GM12878 (cell line): Measurements from ENCODE around the gene GPALPP1. TPM values are rescaled to one million over a fixed set of nuclear protein-coding genes. Genes with fewer than 3 reads are reported as not detected.

Experiments used
- ATAC-seq: fragments of 200-7000 bp; cut with Tn5 transposase; 3 replicates; pipeline ENCODE4 v1.9.1; 2020; ENCODE audit warnings: mild to moderate bottlenecking, moderate library complexity
- BruUV-seq: library from RNA; stranded (reverse); fragments of 400-500 nt; replicated peaks from 2 replicates; lab custom pipeline; 2021; lab: Mats Ljungman, UMichigan
- CTCF ChIA-PET: fragments of 300-600 bp; sonication (Branson Sonifier 250); formaldehyde crosslinking; extraction: SDS; loops from one replicate; lab custom pipeline; 2021; ENCODE audit warnings: inconsistent platforms; lab: Yijun Ruan, JAX
- POLR2A ChIA-PET: fragments of 350-600 bp; formaldehyde crosslinking; extraction: SDS; loops from one replicate; lab custom pipeline; 2021; ENCODE audit warnings: inconsistent platforms; lab: Charles Lee
- RAD21 ChIA-PET: fragments of 300-600 bp; sonication (Branson Sonifier 250); formaldehyde crosslinking; loops from one replicate; lab custom pipeline; 2023; ENCODE audit warnings: antibody characterized with exemption; ENCODE audit not compliant: unreplicated experiment; lab: Charles Lee
- SMC1A ChIA-PET: fragments of 300-600 bp; sonication (Branson Sonifier 250); formaldehyde crosslinking; loops from one replicate; lab custom pipeline; 2023; ENCODE audit not compliant: unreplicated experiment, uncharacterized antibody; lab: Charles Lee
- DNase-seq: peaks from one replicate; pipeline ENCODE4 v3.0.0-alpha.2; 2011; ENCODE audit warnings: low read depth, low spot score
- FAIRE-seq: peaks from 3 replicates; lab custom pipeline; 2011; peaks lifted over from hg19 to GRCh38; lab: Jason Lieb, UNC
- H2AFZ ChIP-seq: 2 replicates; pipeline ENCODE4 v1.6.0; 2011; ENCODE audit warnings: low read depth, low read length, control low read depth; ENCODE audit not compliant: control insufficient read depth
- H3K27ac ChIP-seq: 2 replicates; pipeline ENCODE4 v1.5.1; 2011; ENCODE audit warnings: control low read depth; ENCODE audit not compliant: control insufficient read depth, insufficient read depth
- H3K27me3 ChIP-seq, 2 experiments: replicated peaks in 1 of 2; 2 replicates each; pipeline versions ENCODE4 v1.6.0 to v1.6.1; 2011; ENCODE audit warnings: low read length in 1 of 2; ENCODE audit not compliant: control insufficient read depth in 2 of 2, insufficient read depth in 2 of 2
- H3K36me3 ChIP-seq, 2 experiments: 2 replicates each; pipeline ENCODE4 v1.5.1; 2011; ENCODE audit warnings: low read length in 1 of 2; ENCODE audit not compliant: control insufficient read depth in 2 of 2, insufficient read depth in 2 of 2
- H3K4me1 ChIP-seq: 2 replicates; pipeline ENCODE4 v1.6.1; 2011; ENCODE audit warnings: mild to moderate bottlenecking, low read length, moderate library complexity, mixed read lengths; ENCODE audit not compliant: control insufficient read depth, insufficient read depth
- H3K4me2 ChIP-seq: 2 replicates; pipeline ENCODE4 v1.6.0; 2011; ENCODE audit warnings: control low read depth; ENCODE audit not compliant: control insufficient read depth, insufficient read depth
- H3K4me3 ChIP-seq: fragments of 200-600 bp; sonication (generic); 2 replicates; pipeline ENCODE4 v1.5.1; 2016
- H3K79me2 ChIP-seq: 2 replicates; pipeline ENCODE4 v1.6.0; 2011; ENCODE audit warnings: low read length; ENCODE audit not compliant: control insufficient read depth, insufficient read depth
- H3K9ac ChIP-seq: 2 replicates; pipeline ENCODE4 v1.8.0; 2011; ENCODE audit warnings: low read length, control low read depth, mixed read lengths; ENCODE audit not compliant: control insufficient read depth, insufficient read depth
- H3K9me3 ChIP-seq: replicated peaks from 3 replicates; pipeline ENCODE4 v1.5.1; 2011; ENCODE audit warnings: mild to moderate bottlenecking, low read length; ENCODE audit not compliant: control insufficient read depth, insufficient read depth
- H4K20me1 ChIP-seq: 2 replicates; pipeline ENCODE4 v1.6.0; 2011; ENCODE audit not compliant: control insufficient read depth, insufficient read depth
- BHLHE40 ChIP-seq, 2 experiments: fragments of 450-650 bp in 1 of 2; IDR thresholded peaks; 2 replicates each; pipeline ENCODE4 v1.6.1; 2011 to 2017; ENCODE audit warnings: low read depth in 2 of 2, borderline replicate concordance in 1 of 2, improper control_type of control experiment in 1 of 2, low read length in 1 of 2, mild to moderate bottlenecking in 1 of 2
- CBX5 ChIP-seq: sonication (generic); IDR thresholded peaks from 2 replicates; pipeline ENCODE4 v1.6.1; 2016; ENCODE audit warnings: low read depth, moderate library complexity, mild to moderate bottlenecking, inconsistent platforms
- DPF2 ChIP-seq: fragments of 450-650 bp; IDR thresholded peaks from 2 replicates; pipeline ENCODE4 v1.6.1; 2017; ENCODE audit warnings: mild to moderate bottlenecking
- ETV6 ChIP-seq, 2 experiments: fragments of 450-650 bp in 1 of 2; IDR thresholded peaks in 1 of 2; conservative IDR thresholded peaks in 1 of 2; 2 replicates each; pipeline ENCODE4 v1.6.1; 2014; ENCODE audit warnings: antibody characterized with exemption in 1 of 2, borderline replicate concordance in 1 of 2, low read depth in 1 of 2, mild to moderate bottlenecking in 1 of 2, moderate library complexity in 1 of 2
- IKZF1 ChIP-seq: fragments of 450-650 bp; conservative IDR thresholded peaks from 2 replicates; pipeline ENCODE4 v1.6.1; 2017; ENCODE audit warnings: antibody characterized with exemption, mild to moderate bottlenecking
- IKZF2 ChIP-seq, 2 experiments: fragments of 450-650 bp; IDR thresholded peaks; 2 replicates each; pipeline ENCODE4 v1.6.1; 2017; ENCODE audit warnings: mild to moderate bottlenecking in 2 of 2, moderate library complexity in 2 of 2
- IRF4 ChIP-seq: IDR thresholded peaks from 2 replicates; pipeline ENCODE4 v1.6.1; 2011; ENCODE audit warnings: low read depth, low read length
- JUNB ChIP-seq: IDR thresholded peaks from 2 replicates; pipeline ENCODE4 v1.6.1; 2016; ENCODE audit warnings: antibody characterized with exemption, mild to moderate bottlenecking
- MLLT1 ChIP-seq: fragments of 450-650 bp; IDR thresholded peaks from 2 replicates; pipeline ENCODE4 v1.6.1; 2016; ENCODE audit warnings: mild to moderate bottlenecking
- MTA2 ChIP-seq: fragments of 450-650 bp; IDR thresholded peaks from 2 replicates; pipeline ENCODE4 v1.6.1; 2016; ENCODE audit warnings: low read depth, mild to moderate bottlenecking, moderate library complexity
- NFIC ChIP-seq: IDR thresholded peaks from 2 replicates; pipeline ENCODE4 v1.6.1; 2012; ENCODE audit warnings: low read depth, mild to moderate bottlenecking, inconsistent platforms, low read length, moderate library complexity
- NR2F1 ChIP-seq: fragments of 450-650 bp; conservative IDR thresholded peaks from 2 replicates; pipeline ENCODE4 v1.6.1; 2017; ENCODE audit warnings: mild to moderate bottlenecking
- PAX5 ChIP-seq: IDR thresholded peaks from 2 replicates; pipeline ENCODE4 v1.6.1; 2011; ENCODE audit warnings: low read depth, low read length, borderline replicate concordance
- RUNX3 ChIP-seq: IDR thresholded peaks from 2 replicates; pipeline ENCODE4 v1.6.1; 2012; ENCODE audit warnings: low read length, inconsistent platforms
- SPI1 ChIP-seq: IDR thresholded peaks from 2 replicates; pipeline ENCODE4 v1.6.1; 2011; ENCODE audit warnings: low read depth, mild to moderate bottlenecking, low read length, moderate library complexity, borderline replicate concordance; ENCODE audit not compliant: insufficient read depth
- TCF7 ChIP-seq: IDR thresholded peaks from 2 replicates; pipeline ENCODE4 v1.6.1; 2014; ENCODE audit warnings: antibody characterized with exemption, borderline replicate concordance
- ZNF217 ChIP-seq: fragments of 450-650 bp; IDR thresholded peaks from 2 replicates; pipeline ENCODE4 v1.6.1; 2017; ENCODE audit warnings: antibody characterized with exemption, mild to moderate bottlenecking
- WGBS: methylation state at CpG from one replicate; pipeline ENCODE4 v1.1.6; 2016; ENCODE audit warnings: low lambda C conversion rate; ENCODE audit not compliant: insufficient replicate concordance, insufficient coverage; ENCODE audit errors: missing lambda C conversion rate; 5-methylcytosine and 5-hydroxymethylcytosine counted together
- in situ Hi-C: fragments of 300-500 bp; cut with MboI; formaldehyde crosslinking; loops from 9 replicates; pipeline ENCODE4 v1.14.3; 2018; ENCODE audit warnings: mixed read lengths
- intact Hi-C: fragments of 100-400 bp; cut with micrococcal nuclease; formaldehyde crosslinking; loops from one replicate; pipeline ENCODE4 v1.14.2; 2022; ENCODE audit not compliant: unreplicated experiment
- polyA plus RNA-seq, 11 experiments: library from polyadenylated mRNA; depleted of rRNA in 4 of 11; unstranded in 6 of 11; stranded (reverse) in 5 of 11; fragments of >200 nt; fragmentation: Nextera tagmentation in 4 of 11; fragmentation: Illumina TruSeq in 1 of 11; extraction: Ambion mirVana in 4 of 11; extraction: Trizol in 1 of 11; gene quantifications; 1 replicate in 1 of 11; 2 replicates in 10 of 11; pipeline versions ENCODE4 v1.2.1 to v1.2.3, GENCODE V29; 2011 to 2016; ENCODE audit warnings: inconsistent platforms in 2 of 11, missing spikeins in 2 of 11, low read depth in 1 of 11
- total RNA-seq, 4 experiments: library from RNA; depleted of rRNA in 3 of 4; stranded (reverse); fragments of >200 nt in 3 of 4; fragmentation: Illumina TruSeq in 1 of 4; extraction: Trizol in 1 of 4; gene quantifications; 2 replicates each; pipeline versions ENCODE4 v1.2.1 to v1.2.3, GENCODE V29; 2013 to 2021

GPALPP1 gene
- total and polyA plus RNA-seq, 10 of the 15 experiments (the other 5 are each of a cell fraction or from before 2014, with no cell fraction given) = 14.2 to 32.4 (median 27.9) TPM

DNA sequence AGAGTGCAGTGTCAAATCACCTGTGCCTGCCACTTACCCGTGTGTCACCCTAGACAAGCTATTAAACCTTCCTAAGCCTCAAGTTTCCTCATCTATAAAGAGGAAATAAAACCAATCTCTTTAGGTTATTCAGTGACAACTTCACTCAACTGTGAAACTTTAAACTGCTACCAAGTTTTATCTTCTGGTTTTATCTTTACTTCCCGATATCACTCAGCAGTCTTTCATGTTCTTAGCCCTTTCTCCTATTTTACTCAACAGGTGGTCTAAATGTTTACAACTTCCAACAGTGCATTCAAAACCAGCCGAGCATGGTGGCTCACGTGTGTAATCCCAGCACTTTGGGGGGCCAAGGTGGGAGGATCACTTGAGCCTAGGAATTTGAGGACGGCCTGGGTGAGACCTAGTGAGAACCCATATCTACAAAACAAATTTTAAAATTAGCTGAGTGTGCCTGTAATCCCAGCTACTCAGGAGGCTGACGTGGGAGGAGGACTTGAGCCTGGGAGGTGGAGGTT is 59.6 kb downstream of the GPALPP1 start:
- ATAC-seq (peak; percentile 48), DNase-seq (no peak), FAIRE-seq (peak; percentile 23)
- no peaks in the 10 kb centered on the region for H3K36me3 ChIP-seq
- RAD21 ChIA-PET = interaction anchor here (1.0 to 5.2 kb wide), 6 partner anchors 56 to 259 kb away, joined by 3 to 63 read pairs (median 3); no protein-coding TSS in a partner anchor
- no peaks in the 10 kb centered on the region for H4K20me1 ChIP-seq
- POLR2A ChIA-PET = no interaction called here
- WGBS = 3% methylated on average over 6 of the region's 6 CpGs
- BruUV-seq = no TSS peak
- no peak overlapping the region for H3K9ac ChIP-seq
- H3K4me1 ChIP-seq = peaks cover 10% of the 10 kb centered on the region
- peak; percentile 18 to 32; a peak in 1 of 4 replicates for TF ChIP-seq IKZF2 (IDR thresholded peaks at IDR 0.05)
- peak; percentile 50; the same call in 1 of the 2 replicates for TF ChIP-seq PAX5
- TF ChIP-seq IKZF1 = peak; percentile 60
- TF ChIP-seq RUNX3 = peak; percentile 77
- 0 out of 2 replicates have a peak, but pooled peaks have one; percentile 46 for TF ChIP-seq DPF2
- peak; percentile 91 for TF ChIP-seq TCF7
- TF ChIP-seq NR2F1 = 0 out of 2 replicates have a peak, but pooled peaks have one; percentile 12
- TF ChIP-seq CBX5 = no peak
- peak; percentile 22; the same call in 1 of the 2 replicates for TF ChIP-seq IRF4
- TF ChIP-seq SPI1 = no peak
- TF ChIP-seq ETV6 (conservative IDR thresholded peaks at IDR 0.05 in 1 of 2, IDR thresholded peaks at IDR 0.05 in 1 of 2; ENCODE audit: borderline replicate concordance in 1 of 2, low read depth in 1 of 2) = no peak; a peak in 1 of 4 replicates
- 0 out of 2 replicates have a peak, but pooled peaks have one; percentile 24 for TF ChIP-seq ZNF217
- TF ChIP-seq MLLT1 = no peak
- TF ChIP-seq MTA2 = peak; percentile 19; the same call in 1 of the 2 replicates
- TF ChIP-seq JUNB = peak; percentile 73
- 0 out of 2 replicates have a peak, but pooled peaks have one; percentile 45 for TF ChIP-seq NFIC
- peak; percentile 38 to 77; a peak in 2 of 4 replicates for TF ChIP-seq BHLHE40 (IDR thresholded peaks at IDR 0.05; ENCODE audit: borderline replicate concordance in 1 of 2, low read depth in 2 of 2, low read length in 1 of 2)
- SMC1A ChIA-PET = interaction anchor here (0.6 to 5.7 kb wide), 8 partner anchors 7 to 260 kb away, joined by 3 to 75 read pairs (median 8); no protein-coding TSS in a partner anchor
- H3K27me3 ChIP-seq = no peaks in the 10 kb centered on the region
- CTCF ChIA-PET = interaction anchor here (1.0 to 5.8 kb wide), 7 partner anchors 14 to 259 kb away, joined by 3 to 127 read pairs (median 8); no protein-coding TSS in a partner anchor
- H3K27ac ChIP-seq = no peak overlapping the region
- intact Hi-C loops (loop anchor here (5.0 kb wide), 3 partner anchors 73 to 438 kb away; partner anchors contain the start of gene GTF2F2), in situ Hi-C loops (loop anchor here (5.0 kb wide), 2 partner anchors 228 to 258 kb away; no protein-coding TSS in a partner anchor)
- H3K9me3 ChIP-seq = no peaks in the 10 kb centered on the region
- peak overlapping the region; percentile 53 for H3K4me2 ChIP-seq
- no peak overlapping the region for H3K4me3 ChIP-seq
- H3K79me2 ChIP-seq = no peaks in the 10 kb centered on the region
- no peak overlapping the region for H2AFZ ChIP-seq
